Lower leg skin (tissue), 4 donors: ENCODE results near the gene CHST5. TPM values are rescaled to one million over a fixed set of nuclear protein-coding genes. Genes with fewer than 3 reads are reported as not detected.
"Not testable (repeated sequence)": the region's sequence is repeated elsewhere in the genome, so short reads cannot be mapped to it uniquely, and the experiment has no call there.

Experiments
- DNase-seq, 2 donors: peaks; one replicate each; pipeline ENCODE4 v3.0.0-alpha.2; 2019; ENCODE audit warnings: low spot score in 2 of 2
- H3K4me3 ChIP-seq: fragments of 200-600 bp; sonication (generic); 2 replicates; pipeline ENCODE4 v1.5.1; 2017; ENCODE audit warnings: mild to moderate bottlenecking, low read depth; ENCODE audit not compliant: poor library complexity, severe bottlenecking
- POLR2A ChIP-seq, 2 donors: fragments of 450-650 bp; IDR thresholded peaks; one replicate each; pipeline ENCODE4 v1.6.1; 2016 to 2017; ENCODE audit warnings: antibody characterized with exemption in 2 of 2, mild to moderate bottlenecking in 1 of 2, moderate library complexity in 1 of 2
- WGBS, 2 donors: methylation state at CpG; one replicate each; pipeline ENCODE4 v1.1.5; 2018; 5-methylcytosine and 5-hydroxymethylcytosine counted together
- intact Hi-C: fragments of 100-400 bp; cut with DNase I; formaldehyde crosslinking; loops from one replicate; pipeline ENCODE4 v1.15.0; 2023; ENCODE audit warnings: low total_unique reads
- total RNA-seq, 4 donors: library from RNA; depleted of rRNA; stranded (reverse); fragments of >200 nt; gene quantifications; one replicate each; pipeline ENCODE4 v1.1.0, GENCODE V29; 2016
- TF ChIP-seq, protein P1 (sequence below), 3 donors: fragments of 450-650 bp; IDR thresholded peaks; one replicate each; pipeline ENCODE4 v1.5.1; 2016; ENCODE audit warnings: antibody characterized with exemption in 3 of 3, mild to moderate bottlenecking in 3 of 3, moderate library complexity in 2 of 3

CHST5 gene
- total RNA-seq, 4 donors from 2014 or later: 0.83 TPM; not detected in 3

DNA sequence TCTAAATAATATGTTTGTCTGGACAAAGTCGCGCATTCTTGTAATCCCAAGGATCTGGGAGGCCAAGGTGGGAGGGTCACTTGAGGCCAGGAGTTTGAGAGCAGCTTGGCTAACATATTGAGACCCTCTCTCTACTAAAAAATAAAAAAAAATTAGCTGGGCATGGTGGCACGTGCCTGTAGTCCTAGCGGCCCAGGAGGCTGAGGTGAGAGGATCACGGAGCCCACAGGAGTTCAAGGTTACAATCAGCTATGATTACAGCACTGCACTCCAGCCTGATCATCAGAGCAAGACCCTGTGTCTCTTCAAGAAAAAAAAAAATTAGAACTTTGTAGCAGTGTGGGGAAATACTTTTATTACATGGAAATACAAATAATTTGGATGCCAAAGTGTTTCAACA, 34.5 kb downstream of the CHST5 start:
- 88 to 89% methylated on average over 5 of the region's 5 CpGs for WGBS, 2 donors
- DNase-seq: no peak
- intact Hi-C loops: no loop called here
- TF ChIP-seq, protein P1, sequence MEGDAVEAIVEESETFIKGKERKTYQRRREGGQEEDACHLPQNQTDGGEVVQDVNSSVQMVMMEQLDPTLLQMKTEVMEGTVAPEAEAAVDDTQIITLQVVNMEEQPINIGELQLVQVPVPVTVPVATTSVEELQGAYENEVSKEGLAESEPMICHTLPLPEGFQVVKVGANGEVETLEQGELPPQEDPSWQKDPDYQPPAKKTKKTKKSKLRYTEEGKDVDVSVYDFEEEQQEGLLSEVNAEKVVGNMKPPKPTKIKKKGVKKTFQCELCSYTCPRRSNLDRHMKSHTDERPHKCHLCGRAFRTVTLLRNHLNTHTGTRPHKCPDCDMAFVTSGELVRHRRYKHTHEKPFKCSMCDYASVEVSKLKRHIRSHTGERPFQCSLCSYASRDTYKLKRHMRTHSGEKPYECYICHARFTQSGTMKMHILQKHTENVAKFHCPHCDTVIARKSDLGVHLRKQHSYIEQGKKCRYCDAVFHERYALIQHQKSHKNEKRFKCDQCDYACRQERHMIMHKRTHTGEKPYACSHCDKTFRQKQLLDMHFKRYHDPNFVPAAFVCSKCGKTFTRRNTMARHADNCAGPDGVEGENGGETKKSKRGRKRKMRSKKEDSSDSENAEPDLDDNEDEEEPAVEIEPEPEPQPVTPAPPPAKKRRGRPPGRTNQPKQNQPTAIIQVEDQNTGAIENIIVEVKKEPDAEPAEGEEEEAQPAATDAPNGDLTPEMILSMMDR (IDR thresholded peaks at IDR 0.05): no peak
- TF ChIP-seq POLR2A (IDR thresholded peaks at IDR 0.05): no peak
- H3K4me3 ChIP-seq: no peak overlapping the region

DNA sequence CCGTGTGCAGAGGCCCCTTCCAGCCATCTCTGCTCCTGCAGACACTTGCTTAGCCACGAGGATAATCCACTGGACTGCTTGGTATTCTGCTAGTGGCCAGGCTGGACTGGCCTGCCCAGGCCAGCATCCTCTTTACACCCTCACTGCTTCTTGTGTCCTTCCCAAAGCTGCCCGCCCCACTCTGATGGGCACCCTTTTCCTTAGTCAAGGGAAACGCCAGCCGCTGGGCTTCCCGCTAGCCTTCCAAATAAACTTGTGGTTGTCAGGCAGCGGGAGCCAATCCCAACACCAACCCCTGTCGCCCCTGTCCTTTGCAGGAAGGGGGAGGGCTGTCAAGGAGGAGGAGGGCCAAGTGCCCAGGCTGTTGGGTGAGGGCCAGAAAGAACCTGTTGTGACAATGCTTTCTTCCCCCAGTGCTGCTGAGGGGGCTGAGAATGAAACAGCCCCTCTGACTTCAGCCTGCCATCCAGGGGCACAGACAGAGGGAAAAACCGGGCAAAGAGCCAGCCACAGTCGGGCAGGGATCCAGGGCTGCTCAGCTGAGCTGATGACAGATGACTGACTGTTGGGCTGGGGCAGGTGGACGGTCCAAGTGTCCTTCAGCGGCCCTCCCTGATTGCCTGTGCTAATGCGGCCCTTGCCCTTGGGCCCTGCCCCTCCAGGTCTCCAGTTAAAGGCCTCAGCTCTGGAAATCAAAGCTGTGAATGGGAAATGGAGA, 37.1 kb downstream of the CHST5 start:
- 22 to 35% methylated on average over 9 to 11 of the region's 13 CpGs for WGBS, 2 donors
- not testable (repeated sequence) for DNase-seq

GRCh38 chr16:75497558-75497957, 38.4 kb downstream of the CHST5 start:
- TF ChIP-seq, protein P1 (IDR thresholded peaks at IDR 0.05): no peak
- intact Hi-C loops: no loop called here
- WGBS, 2 donors: 51 to 65% methylated on average over 4 of the region's 4 CpGs
- no peak overlapping the region for H3K4me3 ChIP-seq
- no peak for DNase-seq

More for the DNA sequence above, 37.1 kb downstream of the CHST5 start:
- intact Hi-C loops, H3K4me3 ChIP-seq: not testable (repeated sequence)

DNA sequence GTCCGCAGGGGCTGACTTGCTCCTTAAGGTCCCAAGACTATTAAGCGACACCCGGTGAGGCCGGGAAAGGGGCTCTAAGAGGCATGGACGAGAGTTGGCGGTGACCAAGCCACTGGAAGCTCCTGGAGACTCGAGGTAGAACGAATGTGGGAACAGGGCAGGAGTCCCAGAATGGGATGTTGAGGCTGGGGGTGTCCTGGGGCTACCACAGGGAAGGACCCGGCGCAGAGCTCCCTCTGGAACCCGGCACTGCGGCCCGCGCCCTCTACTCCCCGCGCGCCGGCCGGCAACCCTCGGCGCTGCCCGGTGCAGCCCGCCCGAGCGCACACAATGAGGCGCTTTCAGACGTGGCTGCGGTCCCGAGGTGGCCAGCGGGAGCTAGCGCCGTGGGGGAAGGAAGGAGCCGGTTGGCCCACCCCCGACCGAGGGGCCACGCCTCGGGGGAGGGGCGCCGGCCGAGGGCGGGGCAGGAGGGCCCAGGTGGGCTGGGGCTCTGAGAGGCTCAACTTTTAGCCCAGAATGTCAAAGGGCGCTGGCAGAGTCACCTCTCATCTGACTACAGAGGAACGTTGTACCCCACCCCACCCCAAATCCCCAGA, 40.7 kb downstream of the CHST5 start, which contains the start of gene CHST6:
Gene CHST6 (minus strand): TSS at position 366 of the 599 bp plus-strand sequence. CDS start 15,613 bp downstream, outside the sequence.
- intact Hi-C loops: no loop called here
- no peak for TF ChIP-seq POLR2A (IDR thresholded peaks at IDR 0.05)
- TF ChIP-seq, protein P1 (IDR thresholded peaks at IDR 0.05): no peak

DNA sequence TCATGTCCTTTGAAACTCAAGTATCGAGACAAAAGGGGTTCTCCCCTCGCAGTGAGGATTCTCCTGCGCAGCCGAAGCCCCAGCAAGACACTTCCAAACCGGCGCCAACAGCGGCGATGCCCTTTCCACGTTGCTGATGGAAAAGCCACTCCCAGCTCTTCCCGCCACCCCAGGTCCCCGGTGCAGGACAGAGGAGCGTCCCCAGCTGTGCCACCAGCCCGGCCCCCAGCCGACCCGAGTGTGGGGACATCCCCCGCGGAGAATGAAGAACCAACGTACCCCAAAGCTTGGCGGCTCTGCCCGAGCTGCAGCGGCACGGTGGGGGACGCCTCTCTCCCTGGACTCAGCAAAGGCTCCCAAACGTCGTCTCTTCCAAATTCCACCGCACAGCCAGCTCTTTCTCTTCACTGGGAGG, 41.2 kb downstream of the CHST5 start:
- intact Hi-C loops: no loop called here
- no peak for DNase-seq
- no peak overlapping the region for H3K4me3 ChIP-seq
- 5 to 15% methylated on average over 8 to 26 of the region's 26 CpGs for WGBS, 2 donors
- TF ChIP-seq POLR2A (IDR thresholded peaks at IDR 0.05): no peak
- TF ChIP-seq, protein P1 (IDR thresholded peaks at IDR 0.05): no peak

More for the DNA sequence above, 40.7 kb downstream of the CHST5 start, which contains the start of gene CHST6:
- no peak for DNase-seq
- no peak within 1 kb of the TSS for H3K4me3 ChIP-seq
- WGBS, 2 donors: 2 to 6% methylated on average over 14 to 35 of the region's 43 CpGs

- TF ChIP-seq, protein P1 (IDR thresholded peaks at IDR 0.05): no peak
- no peak for TF ChIP-seq POLR2A (IDR thresholded peaks at IDR 0.05)
- WGBS, 2 donors: 60% methylated on average over 5 of the region's 5 CpGs
- intact Hi-C loops: no loop called here
- DNase-seq: no peak
- no peak overlapping the region for H3K4me3 ChIP-seq
These were observed 41.7 kb downstream of the CHST5 start for GRCh38 chr16:75494184-75494583.
